ENCODE measurements around the gene BCAS3. TPM values are rescaled to one million over a fixed set of nuclear protein-coding genes. Genes with fewer than 3 reads are reported as not detected.
"Not testable (repeated sequence)": the region's sequence is repeated elsewhere in the genome, so short reads cannot be mapped to it uniquely, and the experiment has no call there.

BCAS3 gene
- total RNA-seq, 2 experiments from 2014 or later, result 6.8 to 7.1 TPM

DNA sequence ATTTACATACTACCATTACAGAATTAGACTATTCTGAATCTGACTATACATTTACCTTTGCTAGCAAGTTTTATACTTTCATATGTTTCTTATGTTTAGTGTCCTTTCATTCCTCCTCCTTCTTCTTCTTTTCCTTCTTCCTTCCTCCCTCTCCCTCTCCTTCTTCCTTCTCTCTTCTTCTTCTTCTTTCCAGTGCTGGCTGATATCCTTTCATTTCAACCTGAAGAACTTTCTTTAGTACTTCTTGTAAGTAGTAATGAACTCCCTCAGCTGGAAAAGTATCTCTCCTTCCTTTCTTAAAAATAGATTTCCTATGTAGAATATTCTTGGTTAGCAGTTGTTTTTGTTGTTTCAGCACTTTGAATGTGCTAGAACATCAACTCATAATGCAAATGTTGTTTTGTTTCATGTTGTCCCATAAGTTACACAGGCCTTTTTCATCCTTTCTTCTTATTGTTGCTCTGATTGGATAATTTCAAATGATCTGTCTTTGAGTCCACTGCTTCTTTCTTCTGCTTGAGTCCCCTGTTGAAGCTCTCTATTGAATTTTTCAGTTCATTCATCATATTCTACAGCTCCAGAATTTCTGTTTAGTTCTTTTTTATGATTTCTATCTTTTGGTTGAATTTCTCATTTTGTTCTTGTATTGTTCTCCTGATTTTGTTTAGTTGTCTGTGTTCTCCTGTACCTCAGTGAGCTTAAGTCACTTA is 759.5 kb downstream of the BCAS3 start:
- intact Hi-C loops (cut with micrococcal nuclease), result no loop called here
- H3K36me3 Mint-ChIP-seq, result peaks cover 8% of the 10 kb centered on the region
- DNase-seq, result no peak
- peaks cover 6% of the 10 kb centered on the region for H3K4me1 Mint-ChIP-seq (ENCODE audit: low read depth)
- H3K27ac Mint-ChIP-seq, result no peak overlapping the region
- no peak overlapping the region for H3K4me3 Mint-ChIP-seq
- CTCF ChIA-PET, result interaction anchor here (2.4 kb wide), 1 partner anchor 24 kb away, joined by 6 read pairs; no protein-coding TSS in a partner anchor
- POLR2A ChIA-PET, result no interaction called here
- H3K27me3 Mint-ChIP-seq, result peaks cover 39% of the 10 kb centered on the region
- peaks cover 21% of the 10 kb centered on the region for H3K9me3 Mint-ChIP-seq

DNA sequence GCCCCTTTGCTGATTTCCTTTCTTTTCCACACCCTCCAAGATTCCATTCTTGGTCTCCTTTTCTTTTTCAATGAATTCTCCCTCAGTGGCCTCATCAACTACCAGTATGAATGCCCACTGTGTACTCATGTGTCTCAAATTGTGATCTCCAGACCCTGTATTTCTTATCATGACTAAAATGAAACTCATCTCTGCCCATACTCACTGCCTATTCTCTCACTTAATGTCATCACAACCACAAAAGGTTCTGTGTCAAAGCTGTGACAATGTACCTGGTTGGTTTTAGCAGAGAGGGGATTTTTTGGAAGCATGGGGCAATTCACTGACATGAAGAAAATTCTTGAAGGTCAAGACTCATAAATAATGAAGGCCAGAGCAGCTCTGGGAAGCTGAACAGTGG is 763.0 kb downstream of the BCAS3 start:
- H3K9me3 Mint-ChIP-seq, result peaks cover 21% of the 10 kb centered on the region
- H3K27me3 Mint-ChIP-seq, result peaks cover 52% of the 10 kb centered on the region
- H3K4me3 Mint-ChIP-seq, result no peak overlapping the region
- intact Hi-C loops (cut with micrococcal nuclease), result no loop called here
- no peak for DNase-seq
- no peak overlapping the region for H3K27ac Mint-ChIP-seq
- ChIA-PET POLR2A (no interaction called here), CTCF (no interaction called here)
- peaks cover 6% of the 10 kb centered on the region for H3K4me1 Mint-ChIP-seq (ENCODE audit: low read depth)
- H3K36me3 Mint-ChIP-seq, result peaks cover 8% of the 10 kb centered on the region

DNA sequence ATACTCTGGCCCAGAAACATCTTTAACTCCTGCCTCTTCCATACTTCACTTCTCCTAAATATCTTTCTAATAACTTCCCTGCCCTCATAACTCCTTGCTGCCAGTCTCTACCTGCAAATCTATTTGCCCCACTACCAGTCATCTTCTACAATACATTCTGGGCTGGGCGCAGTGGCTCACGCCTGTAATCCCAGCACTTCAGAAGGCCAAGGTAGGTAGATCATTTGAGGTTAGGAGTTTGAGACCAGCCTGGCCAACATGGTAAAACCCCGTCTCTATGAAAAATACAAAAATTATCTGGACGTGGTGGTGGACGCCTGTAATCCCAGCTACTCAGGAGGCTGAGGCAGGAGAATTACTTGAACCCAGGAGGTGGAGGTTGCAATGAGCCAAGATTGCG is 763.9 kb downstream of the BCAS3 start:
- CTCF ChIA-PET; DNase-seq; POLR2A ChIA-PET; intact Hi-C loops (cut with micrococcal nuclease); H3K36me3 Mint-ChIP-seq; H3K27ac Mint-ChIP-seq; H3K4me3 Mint-ChIP-seq; H3K4me1 Mint-ChIP-seq (ENCODE audit: low read depth): not testable (repeated sequence)
- H3K27me3 Mint-ChIP-seq, result peaks cover 52% of the 10 kb centered on the region
- H3K9me3 Mint-ChIP-seq, result peaks cover 14% of the 10 kb centered on the region

DNA sequence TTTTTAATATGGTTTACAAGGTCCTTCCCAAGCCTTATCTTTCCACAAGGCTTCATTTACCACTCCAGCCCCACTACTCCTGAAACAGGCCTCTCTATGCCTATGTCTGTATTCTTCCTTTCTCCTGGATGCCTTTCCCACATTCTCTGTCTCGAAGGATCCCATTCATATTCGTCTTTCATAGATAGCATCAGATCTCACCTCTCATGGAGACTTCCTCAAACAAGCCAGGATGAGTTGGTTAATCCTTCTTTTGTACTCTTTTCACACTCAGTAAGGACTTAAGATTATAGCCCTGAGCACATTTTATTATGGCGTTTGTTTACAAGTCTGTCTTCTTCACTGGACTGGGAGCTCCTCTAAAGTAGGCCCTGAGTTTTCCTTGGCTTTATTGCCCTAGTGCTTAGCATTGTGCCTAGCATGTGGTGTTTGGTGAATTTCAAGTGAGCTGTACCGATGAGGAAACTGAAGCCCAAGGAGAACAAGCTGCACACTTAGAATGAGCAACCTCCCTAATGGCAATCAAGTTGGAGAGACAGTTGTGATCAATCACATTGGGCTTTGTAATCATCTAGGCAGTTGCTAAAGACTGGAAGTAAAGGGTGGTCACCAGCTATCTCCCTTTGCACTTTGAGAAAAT is 764.6 kb downstream of the BCAS3 start:
- H3K27ac Mint-ChIP-seq, result no peak overlapping the region
- peaks cover 8% of the 10 kb centered on the region for H3K36me3 Mint-ChIP-seq

More for the DNA sequence above, 764.6 kb downstream of the BCAS3 start:
- CTCF ChIA-PET, result no interaction called here
- peaks cover 6% of the 10 kb centered on the region for H3K4me1 Mint-ChIP-seq (ENCODE audit: low read depth)
- H3K27me3 Mint-ChIP-seq, result peaks cover 52% of the 10 kb centered on the region
- no peak overlapping the region for H3K4me3 Mint-ChIP-seq
- peaks cover 10% of the 10 kb centered on the region for H3K9me3 Mint-ChIP-seq
- POLR2A ChIA-PET, result no interaction called here
- intact Hi-C loops (cut with micrococcal nuclease), result no loop called here
- DNase-seq, result no peak

Other genes starting within 250 kb of the BCAS3 start
- 10 to 100 TPM; 25.7 to 31.0 TPM for gene APPBP2, start 151.6 kb upstream of the BCAS3 start, total RNA-seq
- 10 to 100 TPM in 1 of 2 experiments, 1 to 10 TPM in 1; 9.4 to 10.9 TPM for gene PPM1D, start 77.7 kb upstream of the BCAS3 start, total RNA-seq